OCI-LY3 (cell line): ENCODE measurements around the gene LSM14B.

Experiments
- H2AFZ ChIP-seq: fragments of 200-600, 300-600 bp; shearing (Covaris generic); 2 replicates; pipeline ENCODE4 v1.6.0; 2014; ENCODE audit warnings: antibody characterized with exemption, low read depth, low read length
- H3K27ac ChIP-seq: fragments of 200-600, 300-600 bp; sonication (generic); 2 replicates; pipeline ENCODE4 v1.5.1; 2014; ENCODE audit warnings: mild to moderate bottlenecking, low read length, moderate library complexity, mixed read lengths
- H3K27me3 ChIP-seq: fragments of 200-600, 300-600 bp; sonication (generic); 2 replicates; pipeline ENCODE4 v1.6.1; 2014; ENCODE audit warnings: low read depth, low read length, mixed read lengths
- H3K36me3 ChIP-seq: fragments of 200-600, 300-600 bp; sonication (generic); replicated peaks from 2 replicates; pipeline ENCODE3; 2014; ENCODE audit warnings: low read depth, low read length, mixed read lengths
- H3K4me1 ChIP-seq: fragments of 300-600, 200-600 bp; sonication (generic); 2 replicates; pipeline ENCODE4 v1.6.1; 2014; ENCODE audit warnings: low read length, mixed read lengths
- H3K4me2 ChIP-seq: fragments of 200-600, 300-600 bp; sonication (generic); 2 replicates; pipeline ENCODE4 v1.6.1; 2014; ENCODE audit warnings: low read length, mixed read lengths
- H3K4me3 ChIP-seq: fragments of 300-600, 200-600 bp; sonication (generic); 2 replicates; pipeline ENCODE4 v1.5.1; 2014; ENCODE audit warnings: antibody characterized with exemption, mild to moderate bottlenecking, low read length, moderate library complexity
- H3K79me2 ChIP-seq: fragments of 300-600, 200-600 bp; shearing (Covaris generic); 2 replicates; pipeline ENCODE4 v1.6.1; 2014; ENCODE audit warnings: mild to moderate bottlenecking, low read length, mixed read lengths
- H3K9ac ChIP-seq: fragments of 300-600, 200-600 bp; shearing (Covaris generic); 2 replicates; pipeline ENCODE4 v1.6.0; 2014; ENCODE audit warnings: mild to moderate bottlenecking, low read length, moderate library complexity
- H3K9me3 ChIP-seq: fragments of 200-600, 300-600 bp; shearing (Covaris generic); 2 replicates; pipeline ENCODE4 v1.6.1; 2014; ENCODE audit warnings: low read length, mixed read lengths; ENCODE audit not compliant: insufficient read depth
- H4K20me1 ChIP-seq: fragments of 200-600, 300-600 bp; sonication (generic); 2 replicates; pipeline ENCODE4 v1.6.1; 2016; ENCODE audit warnings: low read length, mixed read lengths; ENCODE audit not compliant: insufficient read depth
- EZH2phosphoT487 ChIP-seq: fragments of 200-600 bp; shearing (Covaris generic); IDR thresholded peaks from 2 replicates; pipeline ENCODE4 v1.6.1; 2018; ENCODE audit warnings: antibody characterized with exemption, mixed run types, low read depth
- TF ChIP-seq, protein P1 (sequence below): fragments of 200-600, 300-600 bp; sonication (generic); IDR thresholded peaks from 2 replicates; pipeline ENCODE4 v1.5.1; 2014; ENCODE audit warnings: antibody characterized with exemption, low read length, low read depth

The LSM14B gene

DNA sequence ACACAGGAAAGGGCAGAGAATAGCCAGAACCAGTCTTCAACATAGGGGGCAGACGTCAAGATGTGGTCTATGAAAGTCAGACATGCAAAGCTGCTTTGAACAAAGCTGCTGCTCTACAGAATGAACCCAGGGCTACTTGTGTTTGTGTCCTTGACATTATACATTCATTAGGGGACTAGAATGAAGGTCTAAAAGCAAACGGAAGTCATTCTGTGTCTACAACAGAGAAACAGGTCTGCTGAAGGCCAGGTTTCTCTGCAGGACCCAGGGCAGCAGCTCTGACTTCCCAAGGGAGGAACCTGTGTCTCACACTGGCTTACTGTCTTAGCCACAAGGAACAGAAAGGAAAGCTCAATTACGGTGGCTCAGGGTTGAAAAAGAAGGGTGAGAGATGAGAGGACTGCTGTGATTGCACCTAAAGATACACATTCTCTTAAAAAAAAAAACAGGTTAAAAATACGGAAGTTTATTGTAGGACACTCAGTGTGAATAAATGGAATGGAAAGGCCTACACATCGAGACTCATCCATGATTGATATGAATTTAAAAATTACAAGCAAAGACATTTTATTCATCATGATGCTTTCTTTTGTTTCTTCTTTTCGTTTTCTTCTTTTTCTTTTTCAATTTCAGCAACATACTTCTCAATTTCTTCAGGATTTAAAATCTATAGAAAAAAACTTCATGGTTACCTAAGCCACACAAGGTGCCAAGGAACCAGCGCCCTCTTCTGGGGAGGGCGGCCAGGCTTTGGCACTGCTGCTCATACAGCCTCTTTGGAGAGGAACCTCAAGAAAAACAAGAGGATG is 14.2 kb downstream of the LSM14B start:
- Histone ChIP-seq H3K4me2 (no peak overlapping the region), H4K20me1 (peaks cover 53% of the 10 kb centered on the region), H3K4me3 (no peak overlapping the region), H3K9me3 (no peaks in the 10 kb centered on the region), H3K36me3 (peaks cover 89% of the 10 kb centered on the region), H3K27me3 (no peaks in the 10 kb centered on the region), H3K27ac (no peak overlapping the region), H3K79me2 (peaks cover 36% of the 10 kb centered on the region), H3K9ac (no peak overlapping the region), H2AFZ (no peak overlapping the region), H3K4me1 (peaks cover 6% of the 10 kb centered on the region)
- no peak for TF ChIP-seq EZH2phosphoT487
- TF ChIP-seq, protein P1, sequence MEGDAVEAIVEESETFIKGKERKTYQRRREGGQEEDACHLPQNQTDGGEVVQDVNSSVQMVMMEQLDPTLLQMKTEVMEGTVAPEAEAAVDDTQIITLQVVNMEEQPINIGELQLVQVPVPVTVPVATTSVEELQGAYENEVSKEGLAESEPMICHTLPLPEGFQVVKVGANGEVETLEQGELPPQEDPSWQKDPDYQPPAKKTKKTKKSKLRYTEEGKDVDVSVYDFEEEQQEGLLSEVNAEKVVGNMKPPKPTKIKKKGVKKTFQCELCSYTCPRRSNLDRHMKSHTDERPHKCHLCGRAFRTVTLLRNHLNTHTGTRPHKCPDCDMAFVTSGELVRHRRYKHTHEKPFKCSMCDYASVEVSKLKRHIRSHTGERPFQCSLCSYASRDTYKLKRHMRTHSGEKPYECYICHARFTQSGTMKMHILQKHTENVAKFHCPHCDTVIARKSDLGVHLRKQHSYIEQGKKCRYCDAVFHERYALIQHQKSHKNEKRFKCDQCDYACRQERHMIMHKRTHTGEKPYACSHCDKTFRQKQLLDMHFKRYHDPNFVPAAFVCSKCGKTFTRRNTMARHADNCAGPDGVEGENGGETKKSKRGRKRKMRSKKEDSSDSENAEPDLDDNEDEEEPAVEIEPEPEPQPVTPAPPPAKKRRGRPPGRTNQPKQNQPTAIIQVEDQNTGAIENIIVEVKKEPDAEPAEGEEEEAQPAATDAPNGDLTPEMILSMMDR, result peak; percentile 89

DNA sequence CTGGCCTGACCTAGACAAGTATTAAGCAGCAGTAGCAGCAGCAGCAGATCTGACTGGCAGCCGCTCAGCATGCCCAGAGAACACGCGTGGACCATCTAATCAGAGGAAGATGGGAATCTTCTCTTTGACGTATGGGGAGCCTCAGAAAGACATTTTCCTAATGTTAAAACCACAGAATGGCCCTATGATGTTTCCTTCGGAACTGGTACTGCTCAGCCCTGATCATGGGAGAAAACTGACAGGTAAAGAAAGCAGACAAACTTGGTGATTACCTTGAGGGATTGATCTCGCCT is 14.8 kb downstream of the LSM14B start:
- Histone ChIP-seq H4K20me1 (peaks cover 58% of the 10 kb centered on the region), H3K27me3 (no peaks in the 10 kb centered on the region), H3K27ac (no peak overlapping the region), H2AFZ (no peak overlapping the region), H3K79me2 (peaks cover 41% of the 10 kb centered on the region), H3K36me3 (peaks cover 85% of the 10 kb centered on the region), H3K4me2 (no peak overlapping the region), H3K9me3 (no peaks in the 10 kb centered on the region), H3K9ac (no peak overlapping the region), H3K4me3 (no peak overlapping the region), H3K4me1 (peaks cover 12% of the 10 kb centered on the region)
- TF ChIP-seq, protein P1, result no peak
- no peak for TF ChIP-seq EZH2phosphoT487

GRCh38 chr20:62137478-62138203 is 15.4 kb downstream of the LSM14B start:
- Histone ChIP-seq H4K20me1 (peaks cover 59% of the 10 kb centered on the region), H2AFZ (no peak overlapping the region), H3K79me2 (peaks cover 47% of the 10 kb centered on the region), H3K9ac (no peak overlapping the region), H3K4me3 (no peak overlapping the region), H3K4me1 (peaks cover 12% of the 10 kb centered on the region), H3K27me3 (no peaks in the 10 kb centered on the region), H3K4me2 (no peak overlapping the region), H3K36me3 (peaks cover 80% of the 10 kb centered on the region), H3K27ac (no peak overlapping the region), H3K9me3 (no peaks in the 10 kb centered on the region)
- no peak for TF ChIP-seq EZH2phosphoT487
- TF ChIP-seq, protein P1, result no peak

GRCh38 chr20:62138204-62138543 is 15.9 kb downstream of the LSM14B start:
- no peak overlapping the region for H3K27ac ChIP-seq
- TF ChIP-seq, protein P1, result no peak
- no peak for TF ChIP-seq EZH2phosphoT487
- H3K4me1 ChIP-seq, result peaks cover 12% of the 10 kb centered on the region
- no peaks in the 10 kb centered on the region for H3K9me3 ChIP-seq
- H3K4me3 ChIP-seq, result no peak overlapping the region
- H3K36me3 ChIP-seq, result peaks cover 76% of the 10 kb centered on the region
- peaks cover 53% of the 10 kb centered on the region for H3K79me2 ChIP-seq
- H4K20me1 ChIP-seq, result peaks cover 59% of the 10 kb centered on the region
- no peak overlapping the region for H3K4me2 ChIP-seq
- no peak overlapping the region for H2AFZ ChIP-seq
- H3K9ac ChIP-seq, result no peak overlapping the region
- no peaks in the 10 kb centered on the region for H3K27me3 ChIP-seq
